H4 (cell line): ENCODE measurements around the gene ADD1. TPM values are rescaled to one million over a fixed set of nuclear protein-coding genes. Genes with fewer than 3 reads are reported as not detected.

ENCODE experiments used
- DNase-seq: peaks from one replicate; pipeline ENCODE4 v3.0.0-alpha.2; 2015; ENCODE audit warnings: low spot score
- total RNA-seq: library from RNA; depleted of rRNA; stranded (reverse); fragments of >200 nt; shearing (Covaris generic); gene quantifications from 2 replicates; pipeline ENCODE4 v1.2.3, GENCODE V29; 2014

Gene ADD1
- total RNA-seq, 1 experiment from 2014 or later: 117 TPM

- DNase-seq: no peak
Measured at GRCh38 chr4:2804973-2805501, 38.6 kb upstream of the ADD1 start.

GRCh38 chr4:2805712-2806389, 37.8 kb upstream of the ADD1 start:
- no peak for DNase-seq

GRCh38 chr4:2806390-2807355, 37.0 kb upstream of the ADD1 start:
- no peak for DNase-seq

- DNase-seq: no peak
Measured at GRCh38 chr4:2807571-2807970, 36.1 kb upstream of the ADD1 start.

GRCh38 chr4:2808001-2808400, 35.6 kb upstream of the ADD1 start:
- DNase-seq: no peak

- DNase-seq: no peak
Measured at GRCh38 chr4:2809610-2810180, 33.9 kb upstream of the ADD1 start.

- DNase-seq: no peak
Measured at GRCh38 chr4:2810388-2810787, 33.3 kb upstream of the ADD1 start.

GRCh38 chr4:2811830-2812611, 31.6 kb upstream of the ADD1 start:
- peak; percentile 78 for DNase-seq

GRCh38 chr4:2812612-2813354, 30.9 kb upstream of the ADD1 start:
- DNase-seq: no peak

GRCh38 chr4:2813446-2814405, 29.9 kb upstream of the ADD1 start:
- DNase-seq: no peak

- DNase-seq: no peak
Measured at GRCh38 chr4:2814627-2815270, 28.9 kb upstream of the ADD1 start.

- no peak for DNase-seq
Measured at GRCh38 chr4:2816401-2816954, 27.2 kb upstream of the ADD1 start.

GRCh38 chr4:2817137-2817536, 26.5 kb upstream of the ADD1 start:
- no peak for DNase-seq

GRCh38 chr4:2817701-2818350, 25.8 kb upstream of the ADD1 start:
- DNase-seq: no peak

- no peak for DNase-seq
Measured at GRCh38 chr4:2818351-2818939, 25.2 kb upstream of the ADD1 start.

GRCh38 chr4:2819244-2820215, 24.1 kb upstream of the ADD1 start:
- no peak for DNase-seq
